Suprapubic skin (tissue), 4 donors: Measurements from ENCODE around the gene CFAP20DC. TPM values are rescaled to one million over a fixed set of nuclear protein-coding genes. Genes with fewer than 3 reads are reported as not detected.
"Not testable (repeated sequence)": the region's sequence is repeated elsewhere in the genome, so short reads cannot be mapped to it uniquely, and the experiment has no call there.

Experiments
- DNase-seq, 2 donors: peaks; one replicate each; pipeline ENCODE4 v3.0.0-alpha.2; 2019; ENCODE audit warnings: low spot score in 2 of 2
- H3K27ac ChIP-seq: fragments of 200-600 bp; sonication (generic); one replicate; pipeline ENCODE4 v1.5.1; 2019
- H3K27me3 ChIP-seq: fragments of 200-600 bp; sonication (generic); one replicate; pipeline ENCODE4 v1.5.1; 2019
- H3K36me3 ChIP-seq: fragments of 200-600 bp; sonication (generic); one replicate; pipeline ENCODE4 v1.5.1; 2019
- H3K4me1 ChIP-seq: fragments of 200-600 bp; sonication (generic); one replicate; pipeline ENCODE4 v1.5.1; 2019
- H3K4me3 ChIP-seq: fragments of 200-600 bp; sonication (generic); one replicate; pipeline ENCODE4 v1.5.1; 2019; ENCODE audit warnings: mild to moderate bottlenecking
- H3K9me3 ChIP-seq: fragments of 200-600 bp; sonication (generic); one replicate; pipeline ENCODE4 v1.5.1; 2019
- CTCF ChIP-seq, 2 donors: fragments of 200-600 bp in 1 of 2; fragments of 450-650 bp in 1 of 2; sonication (generic) in 1 of 2; IDR thresholded peaks; one replicate each; pipeline ENCODE4 v1.5.1; 2016 to 2019; ENCODE audit warnings: antibody characterized with exemption in 2 of 2, mild to moderate bottlenecking in 1 of 2, moderate library complexity in 1 of 2
- EP300 ChIP-seq: sonication (generic); formaldehyde crosslinking; IDR thresholded peaks from one replicate; pipeline ENCODE4 v1.6.1; 2017; ENCODE audit warnings: antibody characterized with exemption
- POLR2A ChIP-seq, 2 donors: fragments of 450-650 bp; IDR thresholded peaks; one replicate each; pipeline ENCODE4 v1.6.1; 2017; ENCODE audit warnings: antibody characterized with exemption in 2 of 2, mild to moderate bottlenecking in 2 of 2, moderate library complexity in 2 of 2
- POLR2AphosphoS5 ChIP-seq, 3 donors: sonication (generic); formaldehyde crosslinking; IDR thresholded peaks; one replicate each; pipeline ENCODE4 v1.6.1; 2017; ENCODE audit warnings: antibody characterized with exemption in 3 of 3
- WGBS: methylation state at CpG from one replicate; pipeline ENCODE4 v1.1.5; 2018; 5-methylcytosine and 5-hydroxymethylcytosine counted together
- total RNA-seq, 4 donors: library from RNA; depleted of rRNA; stranded (reverse); fragments of >200 nt; gene quantifications; one replicate each; pipeline ENCODE4 v1.1.0, GENCODE V29; 2016

Gene CFAP20DC
- total RNA-seq, 4 donors from 2014 or later, result 0.53 to 2.3 (median 0.94) TPM

DNA sequence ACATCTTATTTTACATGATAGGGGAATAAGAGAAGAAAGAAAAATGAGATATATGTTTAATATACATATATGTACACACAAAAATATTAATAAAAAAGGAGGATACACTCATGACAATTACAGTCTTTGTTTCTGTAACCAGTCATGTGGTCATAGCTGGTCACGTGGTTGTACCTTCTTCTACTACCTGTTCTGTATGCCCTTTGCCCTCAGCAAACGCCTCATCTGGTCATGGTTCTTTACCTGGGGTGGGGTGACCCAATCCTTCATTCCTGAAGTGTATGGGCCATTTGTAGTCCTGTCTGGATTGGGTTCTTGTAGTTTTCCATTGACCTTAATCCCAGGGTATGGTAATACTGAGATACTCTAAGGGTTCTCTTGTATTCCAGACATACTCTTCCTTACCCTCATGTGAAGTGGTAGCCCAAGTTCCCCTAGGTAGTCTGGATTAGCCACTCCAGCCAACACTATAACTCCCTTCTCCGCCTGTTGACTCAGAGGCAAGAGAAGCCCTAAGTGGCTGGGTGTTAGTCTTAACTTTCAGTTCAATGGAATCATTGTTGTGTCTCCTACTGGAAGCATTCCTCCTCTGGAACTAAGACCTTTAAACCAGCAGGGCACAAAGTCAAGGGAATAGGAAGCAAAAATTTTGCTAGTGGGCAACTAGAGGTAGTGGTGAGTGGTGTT lies 336.0 kb downstream of the CFAP20DC start:
- no peak overlapping the region for H3K4me3 ChIP-seq
- H3K4me1 ChIP-seq, result no peaks in the 10 kb centered on the region
- TF ChIP-seq POLR2A (IDR thresholded peaks at IDR 0.05) (no peak), CTCF (IDR thresholded peaks at IDR 0.05) (no peak), EP300 (no peak), POLR2AphosphoS5 (IDR thresholded peaks at IDR 0.05) (no peak)
- no peaks in the 10 kb centered on the region for H3K27me3 ChIP-seq
- 88% methylated on average over 3 of the region's 3 CpGs for WGBS
- DNase-seq, result no peak
- no peaks in the 10 kb centered on the region for H3K36me3 ChIP-seq
- no peaks in the 10 kb centered on the region for H3K9me3 ChIP-seq
- no peak overlapping the region for H3K27ac ChIP-seq

DNA sequence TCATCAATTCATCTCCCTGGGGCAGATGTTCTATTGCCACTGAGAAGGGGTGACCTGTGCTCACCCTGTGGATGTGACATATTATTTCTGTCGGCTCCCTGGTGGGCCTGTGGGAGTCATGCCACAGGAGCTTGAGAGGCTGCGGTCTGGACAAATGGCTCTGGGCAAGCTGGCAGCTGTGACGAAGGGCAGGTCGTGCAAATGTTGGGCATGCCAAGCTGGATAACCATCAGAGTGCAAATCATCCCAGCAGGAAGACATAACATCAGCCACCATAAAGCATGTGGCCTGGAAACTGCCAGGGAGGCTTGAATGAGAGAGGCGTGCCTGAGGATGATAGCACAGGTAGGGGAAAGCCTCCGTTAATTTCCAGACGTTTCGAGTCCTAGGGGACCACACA lies 338.0 kb downstream of the CFAP20DC start:
- Histone ChIP-seq H3K4me3 (no peak overlapping the region), H3K36me3 (no peaks in the 10 kb centered on the region), H3K27ac (no peak overlapping the region), H3K9me3 (no peaks in the 10 kb centered on the region), H3K27me3 (no peaks in the 10 kb centered on the region), H3K4me1 (no peaks in the 10 kb centered on the region)
- DNase-seq, result no peak
- 70% methylated on average over 8 of the region's 8 CpGs for WGBS
- no peak for TF ChIP-seq POLR2A (IDR thresholded peaks at IDR 0.05)
- TF ChIP-seq EP300, result no peak
- TF ChIP-seq POLR2AphosphoS5 (IDR thresholded peaks at IDR 0.05), result no peak
- no peak for TF ChIP-seq CTCF (IDR thresholded peaks at IDR 0.05)

DNA sequence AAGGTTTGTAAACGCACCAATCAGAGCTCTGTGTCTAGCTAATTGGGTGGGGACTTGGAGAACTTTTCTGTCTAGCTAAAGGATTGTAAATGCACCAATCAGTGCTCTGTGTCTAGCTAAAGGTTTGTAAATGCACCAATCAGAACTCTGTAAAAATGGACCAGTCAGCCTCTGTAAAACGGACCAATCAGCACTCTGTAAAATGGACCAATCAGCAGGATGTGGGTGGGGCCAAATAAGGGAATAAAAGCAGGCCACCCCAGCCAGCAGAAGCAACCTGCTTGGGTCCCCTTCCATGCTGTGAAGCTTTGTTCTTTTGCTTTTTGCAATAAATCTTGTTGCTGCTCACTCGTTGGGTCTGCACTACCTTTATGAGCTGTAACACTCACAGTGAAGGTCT lies 340.8 kb downstream of the CFAP20DC start:
- not testable (repeated sequence) for H3K4me3 ChIP-seq, H3K27me3 ChIP-seq, H3K4me1 ChIP-seq, H3K27ac ChIP-seq, H3K9me3 ChIP-seq, H3K36me3 ChIP-seq, DNase-seq
- 84% methylated on average over 3 of the region's 3 CpGs for WGBS

DNA sequence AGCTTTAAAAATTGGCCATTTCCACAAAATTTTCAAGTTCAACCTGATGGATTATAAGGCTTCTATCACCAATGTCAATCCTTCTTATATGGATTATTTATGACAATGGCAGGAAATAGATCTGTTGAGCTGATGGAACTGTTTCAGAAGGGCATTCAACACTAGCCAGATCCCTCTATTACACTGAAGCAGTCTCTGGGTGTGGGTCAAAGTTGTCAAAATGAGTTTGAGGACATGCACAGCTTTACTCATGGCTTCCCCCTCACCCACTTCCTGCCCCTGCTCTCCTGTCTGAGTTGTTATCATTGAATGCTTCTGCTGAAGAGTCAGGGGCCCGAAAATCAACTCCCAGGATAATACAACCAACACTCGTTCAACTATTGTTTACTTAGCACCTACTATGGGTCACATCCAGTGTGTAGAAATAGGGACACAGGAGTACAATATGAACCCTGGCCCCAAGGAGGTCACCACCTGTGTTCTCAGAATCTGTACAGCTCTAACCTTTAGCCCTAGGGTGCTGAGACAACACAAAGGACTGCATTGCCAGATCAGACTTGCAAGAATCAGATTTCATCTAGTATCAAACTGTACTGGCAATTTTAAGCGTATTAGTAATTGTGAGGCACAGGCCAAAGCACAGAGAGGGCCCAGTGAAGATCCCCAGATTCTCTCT lies 341.6 kb downstream of the CFAP20DC start:
- no peak overlapping the region for H3K4me3 ChIP-seq
- H3K27ac ChIP-seq, result no peak overlapping the region
- no peaks in the 10 kb centered on the region for H3K27me3 ChIP-seq
- DNase-seq, result no peak
- no peak for TF ChIP-seq CTCF (IDR thresholded peaks at IDR 0.05)
- H3K4me1 ChIP-seq, result no peaks in the 10 kb centered on the region
- H3K9me3 ChIP-seq, result no peaks in the 10 kb centered on the region
- no peaks in the 10 kb centered on the region for H3K36me3 ChIP-seq
- 72% methylated on average over 3 of the region's 3 CpGs for WGBS

- Histone ChIP-seq H3K36me3 (no peaks in the 10 kb centered on the region), H3K4me1 (no peaks in the 10 kb centered on the region), H3K27ac (no peak overlapping the region), H3K4me3 (no peak overlapping the region), H3K9me3 (no peaks in the 10 kb centered on the region), H3K27me3 (no peaks in the 10 kb centered on the region)
- no peak for TF ChIP-seq POLR2A (IDR thresholded peaks at IDR 0.05)
- TF ChIP-seq POLR2AphosphoS5 (IDR thresholded peaks at IDR 0.05), result no peak
- TF ChIP-seq CTCF (IDR thresholded peaks at IDR 0.05), result no peak
- no peak for TF ChIP-seq EP300
- DNase-seq, result no peak
- 74% methylated on average over 3 of the region's 3 CpGs for WGBS
Measured at GRCh38 chr3:58707390-58707930, 342.4 kb downstream of the CFAP20DC start.
